IMR-90 (cell line): ENCODE measurements around the gene MFSD12. TPM values are rescaled to one million over a fixed set of nuclear protein-coding genes. Genes with fewer than 3 reads are reported as not detected.

Experiments used
- ATAC-seq: fragments of 200-7000 bp; cut with Tn5 transposase; 2 replicates; pipeline ENCODE4 v1.9.1; 2020; ENCODE audit warnings: low read depth, mild to moderate bottlenecking, moderate library complexity
- BruUV-seq: library from RNA; stranded (reverse); fragments of 400-500 nt; replicated peaks from 2 replicates; lab custom pipeline; 2021; lab: Mats Ljungman, UMichigan
- CTCF ChIA-PET: fragments of 300-600 bp; formaldehyde crosslinking; extraction: SDS; loops from one replicate; lab custom pipeline; 2021; ENCODE audit warnings: antibody characterized with exemption; lab: Yijun Ruan, JAX
- POLR2A ChIA-PET: fragments of 300-600 bp; sonication (Branson Sonifier 250); formaldehyde crosslinking; loops from one replicate; lab custom pipeline; 2022; ENCODE audit warnings: antibody characterized with exemption; ENCODE audit not compliant: unreplicated experiment; lab: Charles Lee
- DNase-seq: peaks from one replicate; pipeline ENCODE4 v3.0.0; 2013
- H2AFZ ChIP-seq: replicated peaks from 2 replicates; pipeline ENCODE3; 2013; ENCODE audit warnings: low read length, mild to moderate bottlenecking; ENCODE audit not compliant: poor library complexity
- H2AK5ac ChIP-seq: 2 replicates; pipeline ENCODE4 v1.6.1; 2013; ENCODE audit warnings: low read depth, low read length, inconsistent platforms
- H2AK9ac ChIP-seq: replicated peaks from 2 replicates; pipeline ENCODE3; 2013; ENCODE audit warnings: mild to moderate bottlenecking, low read depth, low read length, moderate library complexity; ENCODE audit not compliant: poor library complexity
- H2BK120ac ChIP-seq: 2 replicates; pipeline ENCODE4 v1.6.1; 2013; ENCODE audit warnings: low read depth, low read length, inconsistent platforms
- H2BK15ac ChIP-seq: 3 replicates; pipeline ENCODE4 v1.6.1; 2013; ENCODE audit warnings: low read depth, low read length, inconsistent platforms
- H2BK20ac ChIP-seq: 2 replicates; pipeline ENCODE4 v1.6.1; 2013; ENCODE audit warnings: low read depth, mild to moderate bottlenecking, inconsistent platforms, low read length, moderate library complexity
- H2BK5ac ChIP-seq: 2 replicates; pipeline ENCODE4 v1.6.1; 2013; ENCODE audit warnings: mild to moderate bottlenecking, low read depth, low read length, inconsistent platforms; ENCODE audit not compliant: poor library complexity, severe bottlenecking
- H3K14ac ChIP-seq: replicated peaks from 2 replicates; pipeline ENCODE4 v1.6.1; 2013; ENCODE audit warnings: low read depth, low read length, inconsistent platforms
- H3K18ac ChIP-seq: 2 replicates; pipeline ENCODE4 v1.6.1; 2013; ENCODE audit warnings: low read depth, low read length, control low read depth
- H3K23ac ChIP-seq: 2 replicates; pipeline ENCODE4 v1.6.1; 2013; ENCODE audit warnings: low read depth, low read length, inconsistent platforms
- H3K27ac ChIP-seq: 2 replicates; pipeline ENCODE4 v1.5.1; 2013; ENCODE audit warnings: mild to moderate bottlenecking, control low read depth, low read length; ENCODE audit not compliant: insufficient read depth
- H3K27me3 ChIP-seq: 2 replicates; pipeline ENCODE4 v1.6.1; 2013; ENCODE audit warnings: low read length; ENCODE audit not compliant: control insufficient read depth, insufficient read depth
- H3K36me3 ChIP-seq: 2 replicates; pipeline ENCODE4 v1.6.1; 2013; ENCODE audit warnings: low read length, mixed read lengths; ENCODE audit not compliant: control insufficient read depth, insufficient read depth
- H3K4ac ChIP-seq: 2 replicates; pipeline ENCODE4 v1.6.1; 2013; ENCODE audit warnings: low read depth, low read length, inconsistent platforms
- H3K4me1 ChIP-seq: 2 replicates; pipeline ENCODE4 v1.6.1; 2013; ENCODE audit warnings: low read length, mixed read lengths; ENCODE audit not compliant: control insufficient read depth, insufficient read depth
- H3K4me2 ChIP-seq: 2 replicates; pipeline ENCODE4 v1.6.1; 2013; ENCODE audit warnings: low read depth, mild to moderate bottlenecking, control low read depth, low read length, moderate library complexity
- H3K4me3 ChIP-seq: 2 replicates; pipeline ENCODE4 v1.5.1; 2013; ENCODE audit warnings: low read depth, mild to moderate bottlenecking, control low read depth, low read length, moderate library complexity; ENCODE audit not compliant: insufficient read depth
- H3K56ac ChIP-seq: 2 replicates; pipeline ENCODE4 v1.6.1; 2013; ENCODE audit warnings: low read length, inconsistent platforms; ENCODE audit not compliant: insufficient read depth; ENCODE audit errors: extremely low read depth
- H3K79me1 ChIP-seq, 2 experiments: 2 replicates each; pipeline ENCODE4 v1.6.1; 2013; ENCODE audit warnings: low read length in 2 of 2, inconsistent platforms in 1 of 2, low read depth in 1 of 2
- H3K9ac ChIP-seq: 2 replicates; pipeline ENCODE4 v1.6.1; 2013; ENCODE audit warnings: low read depth, low read length, control low read depth
- H3K9me1 ChIP-seq: 2 replicates; pipeline ENCODE4 v1.6.1; 2013; ENCODE audit warnings: low read length, inconsistent platforms; ENCODE audit not compliant: insufficient read depth
- H3K9me3 ChIP-seq: 2 replicates; pipeline ENCODE4 v1.6.1; 2013; ENCODE audit warnings: low read length; ENCODE audit not compliant: control insufficient read depth, insufficient read depth
- H4K20me1 ChIP-seq: 2 replicates; pipeline ENCODE4 v1.6.1; 2013; ENCODE audit warnings: low read length, inconsistent platforms; ENCODE audit not compliant: insufficient read depth
- H4K5ac ChIP-seq: 2 replicates; pipeline ENCODE4 v1.6.1; 2013; ENCODE audit warnings: mild to moderate bottlenecking, low read depth, low read length, control low read depth
- H4K8ac ChIP-seq, 2 experiments: 2 replicates each; pipeline ENCODE4 v1.6.1; 2013; ENCODE audit warnings: low read depth in 2 of 2, low read length in 2 of 2, control low read depth in 1 of 2, inconsistent platforms in 1 of 2
- H4K91ac ChIP-seq: 2 replicates; pipeline ENCODE4 v1.6.1; 2013; ENCODE audit warnings: low read depth, low read length, inconsistent platforms; ENCODE audit not compliant: insufficient read depth
- BHLHE40 ChIP-seq: fragments of 150-350 bp; IDR thresholded peaks from 2 replicates; pipeline ENCODE4 v1.6.1; 2016; ENCODE audit warnings: mild to moderate bottlenecking, low read depth, low read length
- CEBPB ChIP-seq: IDR thresholded peaks from 2 replicates; pipeline ENCODE4 v1.6.1; 2012; ENCODE audit warnings: low read depth, low read length, improper control_type of control experiment
- MAZ ChIP-seq: IDR thresholded peaks from 2 replicates; pipeline ENCODE4 v1.6.1; 2012; ENCODE audit warnings: low read depth, mild to moderate bottlenecking, low read length, improper control_type of control experiment, moderate library complexity, borderline replicate concordance
- RFX5 ChIP-seq: IDR thresholded peaks from 2 replicates; pipeline ENCODE4 v1.8.0; 2012; ENCODE audit warnings: low read depth, mild to moderate bottlenecking, low read length, moderate library complexity
- WGBS, 2 experiments: methylation state at CpG; one replicate each; pipeline versions ENCODE4 v1.1.5 to v1.1.7; 2013; ENCODE audit warnings: missing lambda C conversion rate in 2 of 2; ENCODE audit not compliant: insufficient read length in 1 of 2; ENCODE audit errors: extremely low coverage in 2 of 2; 5-methylcytosine and 5-hydroxymethylcytosine counted together
- dilution Hi-C: fragments of 300-500 bp; cut with HindIII; formaldehyde crosslinking; loops from one replicate; pipeline ENCODE4 v1.14.3; 2018; ENCODE audit warnings: low sequenced_read_pairs; ENCODE audit not compliant: unreplicated experiment
- in situ Hi-C: fragments of 300-500 bp; cut with MboI; formaldehyde crosslinking; loops from 3 replicates; pipeline ENCODE4 v1.14.3; 2019; ENCODE audit warnings: low sequenced_read_pairs, inconsistent platforms, mixed read lengths
- intact Hi-C: fragments of 100-400 bp; cut with micrococcal nuclease; formaldehyde crosslinking; loops from 2 replicates; pipeline ENCODE4 v1.10.0; 2022
- polyA plus RNA-seq, 3 experiments: library from polyadenylated mRNA; depleted of rRNA; stranded (reverse); fragments of >200 nt; gene quantifications; 2 replicates each; pipeline ENCODE4 v1.2.3, GENCODE V29; 2012; ENCODE audit warnings: low replicate concordance in 1 of 3
- total RNA-seq: library from RNA; depleted of rRNA; stranded (reverse); fragments of >200 nt; gene quantifications from 2 replicates; pipeline ENCODE4 v1.2.3, GENCODE V29; 2012
- TF ChIP-seq, protein P1 (sequence below): conservative IDR thresholded peaks from 2 replicates; pipeline ENCODE4 v1.5.1; 2012; ENCODE audit warnings: mild to moderate bottlenecking, low read depth, low read length, improper control_type of control experiment

Gene MFSD12
- total and polyA plus RNA-seq, 2 of the 4 experiments (the other 2 are of a cell fraction): 20.4 to 77.2 TPM

DNA sequence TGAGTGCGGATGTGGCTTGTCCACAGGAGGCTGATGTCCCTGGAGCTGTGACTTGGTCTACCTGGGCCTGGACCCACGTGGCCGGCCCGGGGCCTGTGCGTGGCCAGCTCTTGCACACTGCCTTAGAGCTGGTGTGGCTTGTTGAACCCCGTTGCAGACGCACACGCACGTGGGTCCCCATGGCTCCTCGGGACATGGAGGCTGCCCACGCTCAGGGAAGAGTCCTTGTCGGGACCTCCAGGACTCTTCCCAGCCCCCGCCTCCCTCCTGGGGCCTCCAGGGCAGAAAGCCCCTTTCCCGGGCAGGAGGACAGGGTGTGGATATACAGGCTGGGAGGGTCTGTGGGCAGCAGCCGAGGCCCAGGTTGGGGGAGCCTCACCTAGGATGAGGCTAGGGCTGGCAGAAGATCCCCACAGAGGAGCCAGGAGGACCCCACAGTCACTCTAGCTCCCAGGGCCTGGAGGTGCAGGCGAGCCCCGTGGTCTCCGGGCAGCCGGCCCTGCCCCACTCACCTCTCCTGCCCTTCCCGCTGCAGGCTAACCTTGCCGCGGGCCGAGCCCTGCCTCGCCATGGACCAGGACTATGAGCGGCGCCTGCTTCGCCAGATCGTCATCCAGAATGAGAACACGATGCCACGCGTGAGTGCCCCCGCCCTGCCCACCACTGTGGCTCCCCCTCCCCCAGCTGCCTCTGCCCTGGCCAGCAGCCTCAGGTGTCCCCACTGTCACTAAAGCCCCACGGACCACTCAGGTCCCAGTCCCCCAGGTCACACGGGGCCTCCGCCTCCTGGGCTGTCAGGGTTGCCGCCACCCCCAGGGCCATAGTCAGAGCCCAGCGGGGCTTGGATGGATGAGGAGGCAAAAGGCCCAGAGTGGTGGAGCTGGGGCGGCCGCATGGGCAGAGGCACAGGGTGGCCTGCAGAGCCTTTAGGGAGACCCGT lies 34.7 kb downstream of the MFSD12 start:
- Histone ChIP-seq H3K79me1 (peaks cover 24 to 80% of the 10 kb centered on the region in 2 experiments), H2AK9ac (peak overlapping the region; percentile 78), H3K18ac (no peak overlapping the region), H3K14ac (no peak overlapping the region), H2BK20ac (no peak overlapping the region), H2BK120ac (no peak overlapping the region), H2AFZ (no peak overlapping the region), H3K9ac (no peak overlapping the region), H2BK5ac (no peak overlapping the region), H3K56ac (no peak overlapping the region), H3K9me1 (peaks cover 13% of the 10 kb centered on the region), H4K8ac (no peak overlapping the region), H2BK15ac (no peak overlapping the region), H3K4ac (no peak overlapping the region), H2AK5ac (no peak overlapping the region), H4K5ac (no peak overlapping the region), H3K27me3 (no peaks in the 10 kb centered on the region), H3K4me1 (no peaks in the 10 kb centered on the region), H3K4me3 (no peak overlapping the region), H4K20me1 (peaks cover 74% of the 10 kb centered on the region), H4K91ac (no peak overlapping the region), H3K23ac (no peak overlapping the region), H3K4me2 (no peak overlapping the region), H3K36me3 (peaks cover 48% of the 10 kb centered on the region), H3K9me3 (no peaks in the 10 kb centered on the region), H3K27ac (no peak overlapping the region)
- dilution Hi-C loops: no loop called here
- ATAC-seq (no peak), DNase-seq (no peak)
- POLR2A ChIA-PET: no interaction called here
- in situ Hi-C loops: no loop called here
- WGBS, 2 experiments: 96% methylated on average over 26 of the region's 40 CpGs; no CpG with 5 or more reads in 1 of the 2 experiments
- intact Hi-C loops: no loop called here
- CTCF ChIA-PET: no interaction called here
- BruUV-seq: no TSS peak
- TF ChIP-seq RFX5 (no peak), BHLHE40 (no peak), CEBPB (no peak), MAZ (no peak)
- TF ChIP-seq, protein P1, sequence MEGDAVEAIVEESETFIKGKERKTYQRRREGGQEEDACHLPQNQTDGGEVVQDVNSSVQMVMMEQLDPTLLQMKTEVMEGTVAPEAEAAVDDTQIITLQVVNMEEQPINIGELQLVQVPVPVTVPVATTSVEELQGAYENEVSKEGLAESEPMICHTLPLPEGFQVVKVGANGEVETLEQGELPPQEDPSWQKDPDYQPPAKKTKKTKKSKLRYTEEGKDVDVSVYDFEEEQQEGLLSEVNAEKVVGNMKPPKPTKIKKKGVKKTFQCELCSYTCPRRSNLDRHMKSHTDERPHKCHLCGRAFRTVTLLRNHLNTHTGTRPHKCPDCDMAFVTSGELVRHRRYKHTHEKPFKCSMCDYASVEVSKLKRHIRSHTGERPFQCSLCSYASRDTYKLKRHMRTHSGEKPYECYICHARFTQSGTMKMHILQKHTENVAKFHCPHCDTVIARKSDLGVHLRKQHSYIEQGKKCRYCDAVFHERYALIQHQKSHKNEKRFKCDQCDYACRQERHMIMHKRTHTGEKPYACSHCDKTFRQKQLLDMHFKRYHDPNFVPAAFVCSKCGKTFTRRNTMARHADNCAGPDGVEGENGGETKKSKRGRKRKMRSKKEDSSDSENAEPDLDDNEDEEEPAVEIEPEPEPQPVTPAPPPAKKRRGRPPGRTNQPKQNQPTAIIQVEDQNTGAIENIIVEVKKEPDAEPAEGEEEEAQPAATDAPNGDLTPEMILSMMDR: no peak
